ENCODE measurements around the gene SUPT20H. TPM values are rescaled to one million over a fixed set of nuclear protein-coding genes. Genes with fewer than 3 reads are reported as not detected.

Gene SUPT20H
- polyA plus RNA-seq, 1 donor (not counting 4 experiments of a cell fraction or from before 2014, with no cell fraction given), result 65.4 TPM

DNA sequence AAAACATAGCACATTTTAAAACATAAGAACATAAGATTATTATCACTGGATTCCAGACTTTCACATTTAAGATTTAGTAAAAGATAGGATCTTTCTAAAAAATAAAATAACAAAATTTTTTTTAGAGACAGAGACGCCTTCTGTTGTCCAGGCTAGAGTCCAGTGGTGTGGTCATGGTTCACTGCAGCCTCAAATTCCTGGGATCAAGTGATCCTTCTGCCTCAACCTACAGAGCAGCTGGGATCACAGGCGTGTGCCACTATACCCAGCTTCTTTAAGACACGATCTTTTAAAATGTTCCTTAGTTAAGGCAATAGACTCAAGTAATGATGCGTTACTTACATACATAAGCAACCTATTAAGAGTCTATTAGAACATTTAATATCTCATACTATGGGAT, 93.1 kb downstream of the SUPT20H start:
- Histone ChIP-seq H3K4me1 (ENCODE audit: control insufficient read depth, extremely low read depth, insufficient read depth, low read length) (peaks cover 14% of the 10 kb centered on the region), H3K9me3 (ENCODE audit: control insufficient read depth, low read depth, low read length) (no peaks in the 10 kb centered on the region), H3K9ac (ENCODE audit: control insufficient read depth, extremely low read depth, insufficient read depth, low read length) (no peak overlapping the region), H3K36me3 (ENCODE audit: control insufficient read depth in 2 of 2, extremely low read depth in 1 of 2, insufficient read depth in 2 of 2, low read length in 2 of 2) (peaks cover 8 to 11% of the 10 kb centered on the region in 2 experiments), H3K27ac (ENCODE audit: control insufficient read depth, insufficient read depth, low read length) (peak overlapping the region; percentile 74), H2AFZ (ENCODE audit: control insufficient read depth, low read length) (no peak overlapping the region), H3K9me1 (ENCODE audit: control insufficient read depth, extremely low read depth, insufficient read depth, low read length) (no peaks in the 10 kb centered on the region), H3K4me2 (ENCODE audit: control insufficient read depth, extremely low read depth, insufficient read depth, low read depth, low read length) (no peak overlapping the region), H3K79me2 (ENCODE audit: control insufficient read depth, insufficient read depth, low read length) (no peaks in the 10 kb centered on the region), H4K20me1 (ENCODE audit: control insufficient read depth, extremely low read depth, insufficient read depth, low read length) (no peaks in the 10 kb centered on the region), H3K27me3 (ENCODE audit: control insufficient read depth, extremely low read depth, insufficient read depth, low read length) (no peaks in the 10 kb centered on the region), H3K4me3 (ENCODE audit: control insufficient read depth in 2 of 3, extremely low read depth in 1 of 3, insufficient read depth in 2 of 3, low read depth in 1 of 3, low read length in 3 of 3) (no peak overlapping the region)
- DNase-seq (ENCODE audit: low read depth, low spot score), result no peak
- no peak for FAIRE-seq
- TF ChIP-seq, protein P1, sequence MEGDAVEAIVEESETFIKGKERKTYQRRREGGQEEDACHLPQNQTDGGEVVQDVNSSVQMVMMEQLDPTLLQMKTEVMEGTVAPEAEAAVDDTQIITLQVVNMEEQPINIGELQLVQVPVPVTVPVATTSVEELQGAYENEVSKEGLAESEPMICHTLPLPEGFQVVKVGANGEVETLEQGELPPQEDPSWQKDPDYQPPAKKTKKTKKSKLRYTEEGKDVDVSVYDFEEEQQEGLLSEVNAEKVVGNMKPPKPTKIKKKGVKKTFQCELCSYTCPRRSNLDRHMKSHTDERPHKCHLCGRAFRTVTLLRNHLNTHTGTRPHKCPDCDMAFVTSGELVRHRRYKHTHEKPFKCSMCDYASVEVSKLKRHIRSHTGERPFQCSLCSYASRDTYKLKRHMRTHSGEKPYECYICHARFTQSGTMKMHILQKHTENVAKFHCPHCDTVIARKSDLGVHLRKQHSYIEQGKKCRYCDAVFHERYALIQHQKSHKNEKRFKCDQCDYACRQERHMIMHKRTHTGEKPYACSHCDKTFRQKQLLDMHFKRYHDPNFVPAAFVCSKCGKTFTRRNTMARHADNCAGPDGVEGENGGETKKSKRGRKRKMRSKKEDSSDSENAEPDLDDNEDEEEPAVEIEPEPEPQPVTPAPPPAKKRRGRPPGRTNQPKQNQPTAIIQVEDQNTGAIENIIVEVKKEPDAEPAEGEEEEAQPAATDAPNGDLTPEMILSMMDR (optimal IDR thresholded peaks at IDR 0.05 in 1 of 3, IDR thresholded peaks at IDR 0.05 in 1 of 3, conservative IDR thresholded peaks at IDR 0.05 in 1 of 3; ENCODE audit: extremely low read depth in 1 of 3, insufficient read depth in 2 of 3, low read length in 3 of 3), result no peak
- no peak for TF ChIP-seq EZH2 (IDR thresholded peaks at IDR 0.05; ENCODE audit: low read length)
- dilution Hi-C loops (cut with MboI; ENCODE audit: extremely low pct_ligation_motif_present, low sequenced_read_pairs), result no loop called here

DNA sequence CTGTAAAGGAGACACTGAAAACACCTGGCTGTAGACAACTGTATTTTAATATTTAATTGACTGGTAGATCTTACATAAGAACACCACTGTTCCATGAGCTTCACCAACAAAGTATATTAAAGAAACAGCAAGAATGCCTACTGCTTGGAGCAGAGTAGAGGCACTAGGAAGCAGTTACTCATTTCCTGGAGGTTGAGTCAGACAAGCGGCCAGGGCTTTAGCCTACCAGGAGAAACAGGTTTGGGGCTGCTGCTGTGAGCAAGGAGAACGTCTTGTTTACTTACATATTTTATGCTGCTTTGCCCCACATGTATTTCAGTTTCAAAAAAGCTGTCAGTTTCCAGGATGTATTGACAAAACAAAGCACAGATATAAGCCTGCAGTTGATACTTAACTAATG, 93.7 kb downstream of the SUPT20H start:
- H4K20me1 ChIP-seq (ENCODE audit: control insufficient read depth, extremely low read depth, insufficient read depth, low read length), result no peaks in the 10 kb centered on the region
- peaks cover 14% of the 10 kb centered on the region for H3K4me1 ChIP-seq (ENCODE audit: control insufficient read depth, extremely low read depth, insufficient read depth, low read length)
- no peaks in the 10 kb centered on the region for H3K9me1 ChIP-seq (ENCODE audit: control insufficient read depth, extremely low read depth, insufficient read depth, low read length)
- peak overlapping the region in 1 of 3 experiments; percentile 43 for H3K4me3 ChIP-seq (ENCODE audit: control insufficient read depth in 2 of 3, extremely low read depth in 1 of 3, insufficient read depth in 2 of 3, low read depth in 1 of 3, low read length in 3 of 3)
- peak overlapping the region; percentile 30 for H3K9ac ChIP-seq (ENCODE audit: control insufficient read depth, extremely low read depth, insufficient read depth, low read length)
- H2AFZ ChIP-seq (ENCODE audit: control insufficient read depth, low read length), result peak overlapping the region; percentile 22
- H3K36me3 ChIP-seq (ENCODE audit: control insufficient read depth in 2 of 2, extremely low read depth in 1 of 2, insufficient read depth in 2 of 2, low read length in 2 of 2), result peaks cover 10 to 12% of the 10 kb centered on the region in 2 experiments
- peak; percentile 99 for FAIRE-seq
- dilution Hi-C loops (cut with MboI; ENCODE audit: extremely low pct_ligation_motif_present, low sequenced_read_pairs), result no loop called here
- H3K27ac ChIP-seq (ENCODE audit: control insufficient read depth, insufficient read depth, low read length), result peak overlapping the region; percentile 74
- H3K27me3 ChIP-seq (ENCODE audit: control insufficient read depth, extremely low read depth, insufficient read depth, low read length), result no peaks in the 10 kb centered on the region
- DNase-seq (ENCODE audit: low read depth, low spot score), result peak; percentile 21
- TF ChIP-seq EZH2 (IDR thresholded peaks at IDR 0.05; ENCODE audit: low read length), result no peak
- TF ChIP-seq, protein P1 (optimal IDR thresholded peaks at IDR 0.05 in 1 of 3, IDR thresholded peaks at IDR 0.05 in 1 of 3, conservative IDR thresholded peaks at IDR 0.05 in 1 of 3; ENCODE audit: extremely low read depth in 1 of 3, insufficient read depth in 2 of 3, low read length in 3 of 3), result no peak
- peak overlapping the region; percentile 56 for H3K4me2 ChIP-seq (ENCODE audit: control insufficient read depth, extremely low read depth, insufficient read depth, low read depth, low read length)
- no peaks in the 10 kb centered on the region for H3K9me3 ChIP-seq (ENCODE audit: control insufficient read depth, low read depth, low read length)
- no peaks in the 10 kb centered on the region for H3K79me2 ChIP-seq (ENCODE audit: control insufficient read depth, insufficient read depth, low read length)

Data from keratinocyte (primary cell).